Activated CD4-positive, alpha-beta T cell treated with anti-CD3 and anti-CD28 coated beads, Interleukin-2, Interleukin-4, amounts not matched to agents 100 ng/mL and 50 ng/mL, durations not matched to agents 16 hours and 8 hours (primary cell): ENCODE data around the gene ADGRL1.
A peak's percentile ranks its signal among the peaks of the same experiment; 100 is the strongest.
"Not testable (repeated sequence)": the region's sequence is repeated elsewhere in the genome, so short reads cannot be mapped to it uniquely, and the experiment has no call there.

Experiments used
- DNase-seq: peaks from one replicate; pipeline ENCODE4 v3.0.0-alpha.2; 2020; ENCODE audit warnings: low spot score

Gene ADGRL1

GRCh38 chr19:14218620-14219330 is 12.8 kb upstream of the ADGRL1 start:
- DNase-seq: no peak

DNA sequence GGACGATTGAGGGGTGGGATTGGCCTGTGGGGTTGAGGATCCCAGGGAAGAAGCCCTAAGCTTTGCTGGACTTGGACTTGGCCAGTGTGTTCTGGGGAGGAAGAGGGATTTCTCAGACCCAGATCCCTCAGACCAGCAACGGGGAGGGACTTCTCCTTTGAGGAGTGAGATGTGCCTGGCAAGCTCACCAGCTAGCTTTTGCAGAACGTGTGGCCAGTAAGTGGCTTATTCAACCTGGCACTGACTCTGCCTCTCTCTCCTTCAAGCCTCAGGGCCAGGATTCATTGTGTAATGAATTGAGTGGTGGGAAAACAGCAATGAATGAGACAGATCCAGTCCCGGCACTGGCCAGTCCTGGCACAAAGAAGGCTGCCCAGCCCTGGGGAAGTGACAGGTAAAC is 11.9 kb upstream of the ADGRL1 start:
- not testable (repeated sequence) for DNase-seq

GRCh38 chr19:14214580-14214979 is 8.6 kb upstream of the ADGRL1 start:
- DNase-seq: no peak

DNA sequence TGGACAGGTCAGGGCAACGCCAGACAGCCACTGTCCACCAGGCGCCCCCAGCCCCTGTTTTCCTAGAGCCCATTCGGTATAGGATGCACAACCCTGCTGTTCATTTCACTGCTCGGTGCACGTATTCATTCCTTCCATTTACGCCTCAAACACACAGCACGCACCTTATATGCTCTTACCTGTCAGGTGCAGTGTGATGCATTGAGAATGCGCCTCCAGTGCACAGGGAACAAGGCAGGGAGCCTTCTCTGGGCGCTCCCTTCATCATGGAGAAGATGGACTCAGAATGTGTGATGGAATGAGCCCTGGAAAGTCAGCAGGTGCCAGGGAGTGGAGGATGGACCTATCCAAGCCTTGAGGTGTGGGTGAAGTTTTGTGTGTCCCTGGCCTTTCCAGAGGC is 4.2 kb upstream of the ADGRL1 start:
- DNase-seq: not testable (repeated sequence)

GRCh38 chr19:14209401-14209800 is 3.4 kb upstream of the ADGRL1 start:
- not testable (repeated sequence) for DNase-seq

- DNase-seq: not testable (repeated sequence)
These were observed 2.5 kb upstream of the ADGRL1 start for GRCh38 chr19:14208496-14208895.

- DNase-seq: not testable (repeated sequence)
These were observed 1.8 kb upstream of the ADGRL1 start for GRCh38 chr19:14207796-14208195.

GRCh38 chr19:14206737-14207726 is 1.1 kb upstream of the ADGRL1 start:
- DNase-seq: peak; percentile 66

GRCh38 chr19:14206308-14206707 is 339 bp upstream of the ADGRL1 start:
- DNase-seq: not testable (repeated sequence)

- not testable (repeated sequence) for DNase-seq
These were observed 1.1 kb downstream of the ADGRL1 start for GRCh38 chr19:14204676-14205451.

DNA sequence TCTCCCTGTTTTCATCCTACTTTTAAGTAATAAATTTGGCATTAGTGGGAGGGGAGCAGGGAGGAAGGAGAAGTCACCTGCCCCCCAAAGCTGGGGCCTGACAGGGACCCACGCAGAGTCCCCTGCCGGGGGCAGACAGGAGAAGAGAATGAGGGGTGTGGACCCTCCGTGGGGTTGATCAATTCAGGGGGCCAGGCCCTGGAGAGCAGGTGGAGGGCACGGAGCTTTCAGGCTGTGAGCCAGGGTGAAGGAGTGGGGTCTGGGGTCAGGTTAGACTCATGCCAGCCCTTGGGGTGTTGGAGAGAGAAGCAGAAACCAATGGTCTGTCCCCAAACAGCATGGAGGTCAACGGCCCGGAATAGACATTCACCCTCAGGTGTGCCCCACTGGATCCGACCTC is 1.8 kb downstream of the ADGRL1 start:
- DNase-seq: not testable (repeated sequence)

GRCh38 chr19:14203788-14204187 is 2.2 kb downstream of the ADGRL1 start:
- DNase-seq: not testable (repeated sequence)

DNA sequence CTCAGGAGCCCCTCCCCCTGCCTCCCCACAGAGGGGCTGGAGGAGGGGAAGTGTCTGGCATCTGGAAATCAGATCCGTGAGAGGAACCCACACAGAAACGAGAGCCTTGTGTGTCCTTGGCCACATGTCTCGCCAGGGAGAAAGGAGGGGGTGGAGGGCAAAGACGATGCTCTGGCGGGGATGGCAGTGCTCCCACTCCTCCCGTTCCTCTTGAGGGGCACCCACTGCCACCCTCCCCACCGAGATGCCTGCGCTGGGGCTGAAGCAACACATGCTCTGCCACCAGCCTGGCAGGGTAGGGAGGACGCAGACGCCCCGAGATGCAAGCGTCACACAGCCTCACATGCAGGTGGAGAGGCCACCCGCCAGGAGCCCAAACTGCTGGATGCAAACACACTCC is 2.8 kb downstream of the ADGRL1 start:
- DNase-seq: no peak

GRCh38 chr19:14201481-14201880 is 4.5 kb downstream of the ADGRL1 start:
- not testable (repeated sequence) for DNase-seq

DNA sequence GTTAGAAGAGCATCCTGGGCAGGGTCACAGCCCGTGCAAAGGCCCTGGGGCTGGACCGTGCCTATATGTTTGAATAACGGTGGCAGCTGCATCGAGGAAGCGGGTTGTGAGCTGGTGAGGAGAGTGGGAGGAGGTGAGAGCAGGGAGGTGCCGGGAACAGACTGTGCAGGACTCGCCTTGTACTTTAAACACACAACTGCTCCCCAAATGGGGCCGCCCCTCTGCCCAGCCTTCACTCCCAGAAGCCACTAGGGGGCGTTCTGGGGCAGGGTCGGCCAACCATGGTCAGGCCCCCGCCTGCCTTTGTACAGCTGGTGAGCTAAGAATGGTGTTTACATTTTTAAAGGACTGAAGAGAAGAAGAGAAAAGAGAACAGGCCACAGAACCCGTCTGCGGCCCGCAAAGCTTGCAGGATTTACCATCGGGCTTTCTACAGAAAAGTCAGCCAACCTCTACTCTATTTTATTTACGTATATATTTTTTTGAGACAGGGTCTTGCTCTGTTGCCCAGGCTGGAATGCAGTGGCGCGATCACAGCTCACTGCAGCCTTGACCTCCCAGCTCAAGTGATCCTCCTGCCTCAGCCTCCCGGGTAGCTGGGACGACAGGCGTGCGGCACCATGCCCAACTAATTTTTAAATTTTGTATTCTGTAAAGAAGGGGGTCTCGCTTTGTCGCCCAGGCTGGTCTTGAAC is 5.7 kb downstream of the ADGRL1 start:
- DNase-seq: peak; percentile 55

DNA sequence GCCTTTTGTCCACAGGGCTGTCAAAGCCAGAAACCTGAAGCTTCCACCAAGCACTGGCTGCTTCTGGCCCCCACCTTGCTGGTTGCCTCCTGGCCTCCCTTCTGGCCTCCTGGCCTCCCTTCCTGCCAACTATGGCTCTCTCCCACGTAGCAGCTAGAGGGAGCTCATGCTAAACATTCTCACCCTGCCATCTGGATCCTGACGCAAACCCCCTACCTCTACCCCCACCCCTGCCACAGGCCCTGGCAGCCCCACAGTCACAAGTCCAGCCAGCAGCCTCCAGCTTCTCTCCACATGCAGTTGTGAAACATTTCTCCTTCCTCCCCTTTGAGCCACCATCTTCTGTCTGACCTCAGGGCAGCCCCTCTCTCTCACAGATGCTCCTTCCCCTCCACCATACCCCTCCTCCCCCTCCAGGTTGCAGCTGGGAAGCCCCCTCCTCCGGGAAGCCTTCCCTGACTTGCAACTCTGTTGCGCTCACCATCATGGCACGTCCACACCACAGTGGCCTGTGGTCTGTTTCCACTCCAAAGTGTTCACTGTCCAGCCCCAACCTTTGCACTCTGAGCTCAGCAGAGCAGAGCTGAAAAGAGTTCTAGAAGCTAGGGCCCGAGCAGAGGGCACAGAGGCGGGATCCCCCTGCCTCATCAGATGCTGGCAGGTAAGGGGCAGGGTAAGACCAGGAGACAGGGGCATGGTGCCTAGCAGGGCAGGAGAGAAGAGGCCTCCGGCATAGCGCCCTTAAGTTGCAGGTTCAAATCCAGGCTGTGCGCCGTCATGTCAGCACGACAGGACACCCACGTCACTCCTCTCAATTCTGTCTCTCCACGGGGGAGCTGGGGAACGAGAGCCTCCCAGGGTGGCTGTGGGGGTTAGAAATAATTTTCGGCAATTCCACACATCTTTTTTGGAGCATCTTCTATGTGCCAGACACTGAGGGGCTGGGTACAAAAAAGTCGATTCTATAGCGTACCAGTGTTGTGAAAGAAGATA is 7.3 kb downstream of the ADGRL1 start:
- DNase-seq: no peak

DNA sequence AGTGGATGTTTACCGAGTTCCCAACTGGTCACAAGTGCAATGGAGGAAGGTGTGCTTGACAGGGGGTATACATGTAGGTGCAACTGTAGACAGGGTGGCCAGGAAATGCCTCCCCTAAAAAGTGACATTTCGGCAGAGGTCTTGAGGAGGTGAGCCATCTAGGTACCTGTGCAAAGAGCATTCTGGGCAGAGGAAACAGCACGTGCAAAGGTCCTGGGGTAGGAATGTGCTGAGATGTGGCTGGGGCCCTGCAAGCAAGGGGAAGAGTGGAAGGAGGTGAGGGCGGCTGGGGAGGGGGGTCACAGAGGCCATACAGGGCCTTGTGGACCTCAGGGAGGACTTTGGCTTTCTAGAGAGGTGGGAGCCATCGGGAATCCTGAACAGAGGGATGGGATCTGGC is 8.1 kb downstream of the ADGRL1 start:
- DNase-seq: no peak

- not testable (repeated sequence) for DNase-seq
These were observed 8.7 kb downstream of the ADGRL1 start for GRCh38 chr19:14197288-14197687.

DNA sequence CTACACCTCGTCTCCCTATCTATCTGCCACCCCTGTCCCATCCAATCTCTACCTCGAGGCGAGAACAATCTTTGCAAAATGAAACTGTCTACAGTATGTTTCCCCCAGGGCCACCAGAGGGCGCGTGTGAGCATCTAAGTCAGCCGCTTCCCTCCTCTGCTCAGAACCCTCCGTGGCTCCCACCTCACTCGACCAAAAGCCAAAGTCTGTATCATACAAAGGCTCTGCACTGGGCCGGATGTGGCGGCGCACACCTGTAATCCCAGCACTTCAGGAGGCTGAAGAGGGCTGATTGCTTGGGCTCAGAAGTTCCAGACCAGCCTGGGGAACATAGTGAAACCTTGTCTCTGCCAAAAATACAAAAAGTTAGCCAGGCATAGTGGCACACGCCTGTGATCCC is 9.9 kb downstream of the ADGRL1 start:
- peak; percentile 78 for DNase-seq

DNA sequence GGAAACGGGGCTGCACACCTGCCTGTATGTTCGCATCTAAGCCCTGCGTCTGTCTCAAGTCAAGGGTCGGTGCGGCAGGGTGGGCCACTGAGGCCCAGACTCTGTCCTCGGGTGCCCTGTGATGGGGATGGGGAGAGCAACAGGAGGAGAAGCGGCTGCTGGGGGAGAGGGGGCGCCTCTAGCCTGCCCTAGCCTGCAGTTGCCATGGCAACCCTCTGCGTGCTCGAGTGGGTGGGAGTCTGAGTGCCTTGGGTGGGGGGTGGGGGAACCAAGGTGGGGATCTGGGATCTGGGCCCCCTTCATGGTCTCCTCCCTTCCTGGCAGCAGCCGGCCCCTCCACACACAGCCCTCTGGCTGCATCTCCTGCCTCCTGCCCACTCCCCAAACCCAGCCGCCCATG is 10.8 kb downstream of the ADGRL1 start:
- not testable (repeated sequence) for DNase-seq
